ENCODE measurements around the gene EEF1AKMT3. TPM values are rescaled to one million over a fixed set of nuclear protein-coding genes. Genes with fewer than 3 reads are reported as not detected.

EEF1AKMT3 gene
- total and polyA plus RNA-seq, 2 experiments from 2014 or later, result 12.4 to 15.7 TPM

DNA sequence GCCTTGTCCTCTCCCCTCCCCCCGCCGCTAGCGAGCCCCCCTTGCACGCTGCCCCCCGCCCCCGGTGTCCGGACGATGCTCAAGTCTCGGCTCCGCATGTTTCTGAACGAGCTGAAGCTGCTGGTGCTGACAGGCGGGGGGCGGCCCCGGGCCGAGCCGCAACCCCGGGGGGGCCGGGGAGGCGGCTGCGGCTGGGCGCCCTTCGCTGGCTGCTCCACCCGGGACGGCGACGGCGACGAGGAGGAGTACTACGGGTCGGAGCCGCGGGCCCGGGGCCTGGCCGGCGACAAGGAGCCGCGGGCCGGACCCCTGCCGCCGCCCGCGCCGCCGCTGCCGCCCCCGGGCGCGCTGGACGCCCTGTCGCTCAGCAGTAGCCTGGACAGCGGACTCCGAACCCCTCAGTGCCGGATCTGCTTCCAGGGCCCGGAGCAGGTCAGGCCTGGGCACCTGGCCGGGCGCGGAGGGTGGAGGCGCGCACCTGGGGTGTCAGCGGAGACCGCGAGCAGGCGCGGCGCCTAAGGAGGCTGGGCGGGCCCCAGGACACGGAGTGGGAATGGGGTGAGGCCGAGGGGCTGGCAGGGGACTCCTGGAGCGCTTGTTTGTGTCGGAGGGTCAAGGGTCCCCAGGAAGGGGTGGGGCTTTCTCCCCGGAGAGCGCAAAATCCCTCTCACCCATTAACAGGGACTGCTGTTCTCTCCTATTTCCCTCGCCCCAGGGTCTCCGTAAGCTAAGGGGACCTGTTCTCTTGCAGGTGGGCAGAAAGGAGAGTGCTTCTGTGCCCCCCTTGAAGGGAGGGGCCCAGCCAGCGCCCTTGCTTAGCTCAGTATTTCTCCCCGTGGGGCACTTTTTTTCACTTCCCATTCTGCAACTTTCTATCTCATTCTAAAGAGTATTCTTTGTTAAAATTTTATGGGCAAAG is 16.7 kb upstream of the EEF1AKMT3 start:
- Histone ChIP-seq H3K4me2 (ENCODE audit: unreplicated experiment) (peak overlapping the region; percentile 19), H3K36me3 (ENCODE audit: low read depth) (no peaks in the 10 kb centered on the region), H3K9me2 (ENCODE audit: insufficient read depth) (no peaks in the 10 kb centered on the region), H3K4me1 (ENCODE audit: insufficient read depth) (peaks cover 4% of the 10 kb centered on the region; the same call in 1 of the 2 replicates), H3F3A (ENCODE audit: insufficient read depth) (peaks cover 11% of the 10 kb centered on the region), H2AFZ (no peak overlapping the region), H3K9ac (no peak overlapping the region), H3K9me3 (ENCODE audit: low read depth) (no peaks in the 10 kb centered on the region), H3K27ac (no peak overlapping the region), H3K4me3 (peak overlapping the region; percentile 36), H3K79me2 (ENCODE audit: insufficient read depth) (peaks cover 14% of the 10 kb centered on the region), H3K27me3 (replicated peaks; ENCODE audit: insufficient read depth) (peaks cover 22% of the 10 kb centered on the region), H4K20me1 (ENCODE audit: insufficient read depth) (no peaks in the 10 kb centered on the region)
- in situ Hi-C loops (cut with MboI), result no loop called here
- DNase-seq, result peak; percentile 36
- 8% methylated on average over 33 to 71 of the region's 76 CpGs for WGBS, 2 experiments (ENCODE audit: low coverage in 1 of 2, low lambda C conversion rate in 2 of 2, missing lambda C conversion rate in 2 of 2)
- TF ChIP-seq EZH2 (IDR thresholded peaks at IDR 0.05; ENCODE audit: insufficient read depth, poor library complexity, severe bottlenecking) (peak; percentile 42), EZH2phosphoT487 (IDR thresholded peaks at IDR 0.05; ENCODE audit: insufficient read depth, low read depth) (peak; percentile 79; the same call in 1 of the 2 replicates)

DNA sequence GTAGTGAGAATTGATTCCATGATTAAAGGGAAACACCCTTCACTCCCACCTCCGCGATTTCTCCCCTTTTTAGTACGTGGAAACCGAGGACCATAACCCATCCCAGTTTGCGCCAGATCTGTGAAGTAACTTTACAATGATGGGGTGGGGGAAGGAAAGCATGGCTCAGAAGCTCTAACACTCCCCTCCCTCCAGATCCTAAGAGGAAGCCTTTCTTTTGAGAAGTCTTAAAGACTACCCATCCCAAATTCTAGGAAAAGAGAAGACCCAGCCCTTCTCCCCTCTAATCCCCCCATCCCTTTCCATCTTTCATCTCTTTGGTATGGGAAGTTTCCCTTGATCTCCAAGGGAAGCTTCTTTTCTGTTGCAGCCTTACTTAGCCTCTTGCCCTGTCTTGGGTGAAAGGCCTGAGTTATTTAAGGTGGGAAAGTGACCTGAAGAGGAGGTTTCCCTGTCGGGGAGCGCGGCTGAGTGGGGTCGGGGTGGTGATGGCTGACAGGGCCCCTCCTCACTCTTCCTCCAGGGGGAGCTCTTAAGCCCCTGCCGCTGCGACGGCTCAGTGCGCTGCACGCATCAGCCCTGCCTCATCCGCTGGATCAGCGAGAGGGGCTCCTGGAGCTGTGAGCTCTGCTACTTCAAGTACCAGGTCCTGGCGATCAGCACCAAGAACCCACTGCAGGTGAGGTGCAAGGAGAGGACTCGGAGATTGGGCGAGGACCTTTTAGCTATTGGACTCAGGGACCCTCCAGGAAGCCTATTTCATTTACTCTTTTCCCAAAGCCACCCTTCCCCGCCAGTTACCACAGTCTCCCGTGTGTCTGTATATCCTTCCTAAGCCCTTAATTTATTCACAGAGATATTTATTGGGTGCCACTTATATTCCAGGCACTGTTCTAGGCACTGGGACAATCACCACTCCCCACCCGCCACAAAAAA is 15.7 kb upstream of the EEF1AKMT3 start:
- 86 to 90% methylated on average over 22 of the region's 22 CpGs for WGBS, 2 experiments (ENCODE audit: low coverage in 1 of 2, low lambda C conversion rate in 2 of 2, missing lambda C conversion rate in 2 of 2)
- H2AFZ ChIP-seq, result no peak overlapping the region
- H3K9me3 ChIP-seq (ENCODE audit: low read depth), result no peaks in the 10 kb centered on the region
- H3K36me3 ChIP-seq (ENCODE audit: low read depth), result no peaks in the 10 kb centered on the region
- H3K4me1 ChIP-seq (ENCODE audit: insufficient read depth), result no peaks in the 10 kb centered on the region
- peaks cover 4% of the 10 kb centered on the region for H3K79me2 ChIP-seq (ENCODE audit: insufficient read depth)
- TF ChIP-seq EZH2phosphoT487 (IDR thresholded peaks at IDR 0.05; ENCODE audit: insufficient read depth, low read depth) (no peak), EZH2 (IDR thresholded peaks at IDR 0.05; ENCODE audit: insufficient read depth, poor library complexity, severe bottlenecking) (no peak)
- peaks cover 11% of the 10 kb centered on the region for H3F3A ChIP-seq (ENCODE audit: insufficient read depth)
- no peak overlapping the region for H3K9ac ChIP-seq
- H3K27ac ChIP-seq, result no peak overlapping the region
- peaks cover 22% of the 10 kb centered on the region for H3K27me3 ChIP-seq (replicated peaks; ENCODE audit: insufficient read depth)
- in situ Hi-C loops (cut with MboI), result no loop called here
- no peaks in the 10 kb centered on the region for H4K20me1 ChIP-seq (ENCODE audit: insufficient read depth)
- no peak for DNase-seq
- H3K9me2 ChIP-seq (ENCODE audit: insufficient read depth), result no peaks in the 10 kb centered on the region
- H3K4me3 ChIP-seq, result no peak overlapping the region
- no peak overlapping the region for H3K4me2 ChIP-seq (ENCODE audit: unreplicated experiment)

DNA sequence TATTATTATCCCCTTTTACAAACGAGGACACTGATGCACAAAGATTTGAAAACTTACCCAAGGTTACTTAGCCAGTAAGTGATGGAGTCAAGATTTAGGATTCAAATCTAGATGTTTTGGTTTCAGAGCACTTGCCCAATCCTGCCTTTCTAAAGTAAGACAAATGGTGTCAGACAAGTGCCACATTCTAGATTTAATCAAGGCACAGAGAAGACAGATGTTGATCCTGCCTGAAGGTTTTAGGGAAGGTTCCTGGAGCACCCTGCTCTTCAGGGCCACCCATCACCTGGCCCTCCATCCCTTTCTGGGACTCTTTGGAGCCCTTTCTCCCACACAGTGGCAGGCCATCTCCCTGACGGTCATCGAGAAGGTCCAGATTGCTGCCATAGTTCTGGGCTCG is 14.6 kb upstream of the EEF1AKMT3 start:
- in situ Hi-C loops (cut with MboI), result no loop called here
- no peak overlapping the region for H3K4me3 ChIP-seq
- no peaks in the 10 kb centered on the region for H3K36me3 ChIP-seq (ENCODE audit: low read depth)
- H3F3A ChIP-seq (ENCODE audit: insufficient read depth), result peaks cover 11% of the 10 kb centered on the region
- H3K4me2 ChIP-seq (ENCODE audit: unreplicated experiment), result no peak overlapping the region
- no peak for TF ChIP-seq EZH2 (IDR thresholded peaks at IDR 0.05; ENCODE audit: insufficient read depth, poor library complexity, severe bottlenecking)
- no peak for TF ChIP-seq EZH2phosphoT487 (IDR thresholded peaks at IDR 0.05; ENCODE audit: insufficient read depth, low read depth)
- H3K27me3 ChIP-seq (replicated peaks; ENCODE audit: insufficient read depth), result peaks cover 22% of the 10 kb centered on the region
- H4K20me1 ChIP-seq (ENCODE audit: insufficient read depth), result no peaks in the 10 kb centered on the region
- no peaks in the 10 kb centered on the region for H3K9me2 ChIP-seq (ENCODE audit: insufficient read depth)
- H3K79me2 ChIP-seq (ENCODE audit: insufficient read depth), result no peaks in the 10 kb centered on the region
- H2AFZ ChIP-seq, result no peak overlapping the region
- no peak overlapping the region for H3K9ac ChIP-seq
- 75 to 83% methylated on average over 4 of the region's 4 CpGs for WGBS, 2 experiments (ENCODE audit: low coverage in 1 of 2, low lambda C conversion rate in 2 of 2, missing lambda C conversion rate in 2 of 2)
- DNase-seq, result no peak
- H3K27ac ChIP-seq, result no peak overlapping the region
- no peaks in the 10 kb centered on the region for H3K4me1 ChIP-seq (ENCODE audit: insufficient read depth)
- no peaks in the 10 kb centered on the region for H3K9me3 ChIP-seq (ENCODE audit: low read depth)
